ENCODE results near the gene ZNF668.

DNA sequence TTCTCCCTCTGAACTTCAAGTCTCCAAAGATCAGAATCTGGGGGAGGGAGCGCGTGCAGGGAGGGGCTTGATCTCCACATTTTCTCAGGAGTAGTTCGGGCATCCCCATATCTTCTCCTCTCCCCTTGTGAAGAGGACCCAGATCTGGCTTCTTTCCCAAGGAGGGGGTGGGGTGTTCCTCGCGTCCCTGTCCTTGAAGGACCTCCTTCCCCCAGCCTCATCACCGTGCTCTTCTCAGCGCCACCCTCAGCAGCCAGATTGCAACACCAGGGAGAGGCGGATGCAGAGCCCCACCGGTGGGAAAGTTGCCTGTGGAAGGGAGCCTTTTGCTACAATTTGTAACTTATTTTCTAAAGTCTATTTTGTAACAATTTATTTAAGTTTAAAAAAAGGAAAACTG is 9.0 kb upstream of the ZNF668 start:
- TF ChIP-seq, protein P1, sequence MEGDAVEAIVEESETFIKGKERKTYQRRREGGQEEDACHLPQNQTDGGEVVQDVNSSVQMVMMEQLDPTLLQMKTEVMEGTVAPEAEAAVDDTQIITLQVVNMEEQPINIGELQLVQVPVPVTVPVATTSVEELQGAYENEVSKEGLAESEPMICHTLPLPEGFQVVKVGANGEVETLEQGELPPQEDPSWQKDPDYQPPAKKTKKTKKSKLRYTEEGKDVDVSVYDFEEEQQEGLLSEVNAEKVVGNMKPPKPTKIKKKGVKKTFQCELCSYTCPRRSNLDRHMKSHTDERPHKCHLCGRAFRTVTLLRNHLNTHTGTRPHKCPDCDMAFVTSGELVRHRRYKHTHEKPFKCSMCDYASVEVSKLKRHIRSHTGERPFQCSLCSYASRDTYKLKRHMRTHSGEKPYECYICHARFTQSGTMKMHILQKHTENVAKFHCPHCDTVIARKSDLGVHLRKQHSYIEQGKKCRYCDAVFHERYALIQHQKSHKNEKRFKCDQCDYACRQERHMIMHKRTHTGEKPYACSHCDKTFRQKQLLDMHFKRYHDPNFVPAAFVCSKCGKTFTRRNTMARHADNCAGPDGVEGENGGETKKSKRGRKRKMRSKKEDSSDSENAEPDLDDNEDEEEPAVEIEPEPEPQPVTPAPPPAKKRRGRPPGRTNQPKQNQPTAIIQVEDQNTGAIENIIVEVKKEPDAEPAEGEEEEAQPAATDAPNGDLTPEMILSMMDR (IDR thresholded peaks at IDR 0.05): no peak
- TF ChIP-seq TAF1 (IDR thresholded peaks at IDR 0.05; ENCODE audit: borderline replicate concordance, low read depth, low read length) (no peak), SMC3 (IDR thresholded peaks at IDR 0.05; ENCODE audit: low read depth, low read length) (no peak), POLR2AphosphoS5 (IDR thresholded peaks at IDR 0.05; ENCODE audit: low read depth, low read length) (no peak), MXI1 (IDR thresholded peaks at IDR 0.05; ENCODE audit: low read depth, low read length) (no peak), RAD21 (IDR thresholded peaks at IDR 0.05; ENCODE audit: low read length) (no peak)

Measured in SK-N-SH (cell line).